Measurements from ENCODE around the gene ODF4. TPM values are rescaled to one million over a fixed set of nuclear protein-coding genes. Genes with fewer than 3 reads are reported as not detected.

The ODF4 gene
- total RNA-seq, 1 donor, result not detected

- H4K20me1 ChIP-seq (ENCODE audit: insufficient read depth, low read length), result no peaks in the 10 kb centered on the region
- peak overlapping the region; percentile 99 for H2AFZ ChIP-seq (ENCODE audit: low read length)
- H3K9me3 ChIP-seq (ENCODE audit: low read depth, low read length), result no peaks in the 10 kb centered on the region
- H3K27ac ChIP-seq (ENCODE audit: low read depth, low read length), result peak overlapping the region; percentile 65
- no peaks in the 10 kb centered on the region for H3K36me3 ChIP-seq (ENCODE audit: insufficient read depth, low read length)
- no peak for DNase-seq (ENCODE audit: insufficient read length, low spot score, missing footprints)
- peaks cover under 1% of the 10 kb centered on the region for H3K79me2 ChIP-seq (ENCODE audit: insufficient read depth, low read length)
- H3K4me3 ChIP-seq (ENCODE audit: insufficient read depth, low read length), result peak overlapping the region; percentile 88
- peak overlapping the region; percentile 95 for H3K4me2 ChIP-seq (ENCODE audit: insufficient read depth, low read length)
- TF ChIP-seq, protein P1, sequence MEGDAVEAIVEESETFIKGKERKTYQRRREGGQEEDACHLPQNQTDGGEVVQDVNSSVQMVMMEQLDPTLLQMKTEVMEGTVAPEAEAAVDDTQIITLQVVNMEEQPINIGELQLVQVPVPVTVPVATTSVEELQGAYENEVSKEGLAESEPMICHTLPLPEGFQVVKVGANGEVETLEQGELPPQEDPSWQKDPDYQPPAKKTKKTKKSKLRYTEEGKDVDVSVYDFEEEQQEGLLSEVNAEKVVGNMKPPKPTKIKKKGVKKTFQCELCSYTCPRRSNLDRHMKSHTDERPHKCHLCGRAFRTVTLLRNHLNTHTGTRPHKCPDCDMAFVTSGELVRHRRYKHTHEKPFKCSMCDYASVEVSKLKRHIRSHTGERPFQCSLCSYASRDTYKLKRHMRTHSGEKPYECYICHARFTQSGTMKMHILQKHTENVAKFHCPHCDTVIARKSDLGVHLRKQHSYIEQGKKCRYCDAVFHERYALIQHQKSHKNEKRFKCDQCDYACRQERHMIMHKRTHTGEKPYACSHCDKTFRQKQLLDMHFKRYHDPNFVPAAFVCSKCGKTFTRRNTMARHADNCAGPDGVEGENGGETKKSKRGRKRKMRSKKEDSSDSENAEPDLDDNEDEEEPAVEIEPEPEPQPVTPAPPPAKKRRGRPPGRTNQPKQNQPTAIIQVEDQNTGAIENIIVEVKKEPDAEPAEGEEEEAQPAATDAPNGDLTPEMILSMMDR (IDR thresholded peaks at IDR 0.05; ENCODE audit: extremely low read depth, low read depth, low read length), result no peak
- H3K4me1 ChIP-seq (ENCODE audit: insufficient read depth, low read length), result peaks cover 10% of the 10 kb centered on the region
- H3K27me3 ChIP-seq (ENCODE audit: insufficient read depth, low read length), result no peaks in the 10 kb centered on the region
Observed at GRCh38 chr17:8294814-8295316, 44.8 kb upstream of the ODF4 start.

DNA sequence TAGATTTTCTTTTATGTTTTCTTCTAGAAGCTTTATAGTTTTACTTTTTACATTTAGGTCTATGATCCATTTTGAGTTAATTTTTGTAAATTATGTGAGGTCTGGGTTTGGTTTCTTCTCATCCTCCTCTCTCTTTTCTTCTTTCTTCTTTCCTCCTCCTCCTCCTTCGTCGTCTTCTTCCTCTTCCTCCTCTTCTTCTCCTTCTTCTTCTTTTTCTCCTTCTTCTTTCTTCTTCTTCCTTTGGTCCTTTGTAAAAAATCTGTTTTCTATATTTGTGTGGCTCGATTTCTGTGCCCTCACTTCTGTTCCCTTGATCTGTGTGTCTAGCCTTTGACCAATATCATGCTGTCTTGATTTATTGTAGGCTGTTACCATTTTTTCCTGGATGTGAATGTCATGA is 39.4 kb upstream of the ODF4 start:
- Histone ChIP-seq H2AFZ (ENCODE audit: low read length) (peak overlapping the region; percentile 40), H3K4me1 (ENCODE audit: insufficient read depth, low read length) (no peaks in the 10 kb centered on the region), H3K4me3 (ENCODE audit: insufficient read depth, low read length) (no peak overlapping the region), H3K27me3 (ENCODE audit: insufficient read depth, low read length) (no peaks in the 10 kb centered on the region), H3K36me3 (ENCODE audit: insufficient read depth, low read length) (no peaks in the 10 kb centered on the region), H3K79me2 (ENCODE audit: insufficient read depth, low read length) (no peaks in the 10 kb centered on the region), H4K20me1 (ENCODE audit: insufficient read depth, low read length) (no peaks in the 10 kb centered on the region), H3K9me3 (ENCODE audit: low read depth, low read length) (no peaks in the 10 kb centered on the region), H3K27ac (ENCODE audit: low read depth, low read length) (no peak overlapping the region), H3K4me2 (ENCODE audit: insufficient read depth, low read length) (no peak overlapping the region)
- no peak for DNase-seq (ENCODE audit: insufficient read length, low spot score, missing footprints)
- TF ChIP-seq, protein P1 (IDR thresholded peaks at IDR 0.05; ENCODE audit: extremely low read depth, low read depth, low read length), result no peak

GRCh38 chr17:8300627-8301242 is 38.9 kb upstream of the ODF4 start:
- no peak overlapping the region for H3K4me2 ChIP-seq (ENCODE audit: insufficient read depth, low read length)
- no peaks in the 10 kb centered on the region for H3K36me3 ChIP-seq (ENCODE audit: insufficient read depth, low read length)
- peak overlapping the region; percentile 40 for H2AFZ ChIP-seq (ENCODE audit: low read length)
- no peaks in the 10 kb centered on the region for H3K9me3 ChIP-seq (ENCODE audit: low read depth, low read length)
- H4K20me1 ChIP-seq (ENCODE audit: insufficient read depth, low read length), result no peaks in the 10 kb centered on the region
- TF ChIP-seq, protein P1 (IDR thresholded peaks at IDR 0.05; ENCODE audit: extremely low read depth, low read depth, low read length), result peak; percentile 85
- H3K4me1 ChIP-seq (ENCODE audit: insufficient read depth, low read length), result no peaks in the 10 kb centered on the region
- peak; percentile 91 for DNase-seq (ENCODE audit: insufficient read length, low spot score, missing footprints)
- no peak overlapping the region for H3K27ac ChIP-seq (ENCODE audit: low read depth, low read length)
- H3K79me2 ChIP-seq (ENCODE audit: insufficient read depth, low read length), result no peaks in the 10 kb centered on the region
- H3K27me3 ChIP-seq (ENCODE audit: insufficient read depth, low read length), result no peaks in the 10 kb centered on the region
- no peak overlapping the region for H3K4me3 ChIP-seq (ENCODE audit: insufficient read depth, low read length)

GRCh38 chr17:8310601-8311123 is 29.0 kb upstream of the ODF4 start:
- Histone ChIP-seq H3K9me3 (ENCODE audit: low read depth, low read length) (no peaks in the 10 kb centered on the region), H3K4me1 (ENCODE audit: insufficient read depth, low read length) (no peaks in the 10 kb centered on the region), H3K4me3 (ENCODE audit: insufficient read depth, low read length) (no peak overlapping the region), H3K4me2 (ENCODE audit: insufficient read depth, low read length) (no peak overlapping the region), H3K27ac (ENCODE audit: low read depth, low read length) (no peak overlapping the region), H3K79me2 (ENCODE audit: insufficient read depth, low read length) (no peaks in the 10 kb centered on the region), H2AFZ (ENCODE audit: low read length) (no peak overlapping the region), H3K27me3 (ENCODE audit: insufficient read depth, low read length) (peaks cover 46% of the 10 kb centered on the region), H3K36me3 (ENCODE audit: insufficient read depth, low read length) (no peaks in the 10 kb centered on the region), H4K20me1 (ENCODE audit: insufficient read depth, low read length) (no peaks in the 10 kb centered on the region)
- DNase-seq (ENCODE audit: insufficient read length, low spot score, missing footprints), result peak; percentile 59
- TF ChIP-seq, protein P1 (IDR thresholded peaks at IDR 0.05; ENCODE audit: extremely low read depth, low read depth, low read length), result no peak
